ENCODE results near the gene TSPAN13.

GRCh38 chr7:16745645-16746044 lies 7.9 kb upstream of the TSPAN13 start:
- TF ChIP-seq CTCF (IDR thresholded peaks at IDR 0.05; ENCODE audit: insufficient read depth, low read depth, low read length) (no peak), EZH2 (IDR thresholded peaks at IDR 0.05; ENCODE audit: insufficient read depth, low read length) (no peak)
